ENCODE data around the gene LENG8.
"Not testable (repeated sequence)": the region's sequence is repeated elsewhere in the genome, so short reads cannot be mapped to it uniquely, and the experiment has no call there.

The LENG8 gene

DNA sequence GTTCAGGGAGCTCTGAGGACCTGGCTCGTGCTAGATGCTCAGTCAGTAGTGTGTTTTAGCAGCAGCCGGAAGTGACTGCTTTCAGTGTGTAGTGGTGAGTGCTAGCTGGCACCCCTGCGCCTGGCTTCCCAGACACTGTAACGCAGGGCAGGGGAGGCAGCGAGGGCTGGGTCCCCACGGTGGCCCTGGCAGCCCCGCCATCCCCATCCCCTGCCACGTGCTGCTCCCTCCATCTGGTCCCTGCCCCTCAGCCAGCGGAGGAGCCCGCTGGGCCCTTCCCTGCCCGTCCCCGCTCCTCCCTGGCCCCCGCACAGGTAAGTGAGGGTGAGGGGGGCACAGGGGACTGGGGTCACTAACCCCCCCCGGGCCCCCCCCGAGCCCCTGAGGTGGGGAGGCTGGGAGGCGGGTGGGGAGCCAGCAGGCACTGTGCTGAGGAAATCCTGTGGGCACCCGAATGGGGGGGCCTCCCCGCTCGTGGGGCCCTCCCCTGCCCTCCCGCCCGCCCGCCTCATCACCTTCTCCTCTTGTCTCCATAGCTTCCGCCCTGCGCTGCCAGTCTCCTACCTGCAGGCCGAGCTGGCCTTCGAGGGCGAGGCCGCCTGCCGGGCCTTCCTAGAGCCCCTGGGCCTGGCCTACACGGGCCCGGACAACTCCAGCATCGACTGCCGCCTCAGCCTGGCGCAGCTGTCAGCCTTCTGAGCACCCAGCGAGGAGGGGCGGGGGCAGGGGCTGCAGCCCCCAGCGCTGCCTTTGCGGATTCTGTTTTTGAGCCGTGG lies 11.4 kb downstream of the LENG8 start:
- no peak for DNase-seq (ENCODE audit: low read depth, low spot score)

DNA sequence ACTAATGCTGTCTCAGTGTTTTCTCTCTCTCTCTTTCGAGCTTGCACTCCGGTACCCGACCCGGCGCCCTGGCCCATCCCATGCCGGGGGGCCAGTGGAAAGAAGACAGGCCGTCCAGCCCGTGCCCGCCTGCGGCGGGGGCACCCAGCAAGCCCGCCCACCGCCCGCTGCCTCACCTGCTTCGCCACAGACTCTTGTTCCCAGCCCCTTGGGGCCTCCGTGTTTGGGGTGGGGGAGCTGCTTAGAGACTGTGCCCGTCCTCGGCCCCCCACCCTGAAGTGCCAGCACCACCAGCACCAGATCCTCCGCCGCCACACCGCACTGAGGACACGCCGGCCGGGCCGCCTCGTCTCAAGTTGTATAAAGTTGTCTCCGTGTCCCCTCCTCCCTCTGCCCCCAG lies 12.2 kb downstream of the LENG8 start:
- DNase-seq (ENCODE audit: low read depth, low spot score): no peak

DNA sequence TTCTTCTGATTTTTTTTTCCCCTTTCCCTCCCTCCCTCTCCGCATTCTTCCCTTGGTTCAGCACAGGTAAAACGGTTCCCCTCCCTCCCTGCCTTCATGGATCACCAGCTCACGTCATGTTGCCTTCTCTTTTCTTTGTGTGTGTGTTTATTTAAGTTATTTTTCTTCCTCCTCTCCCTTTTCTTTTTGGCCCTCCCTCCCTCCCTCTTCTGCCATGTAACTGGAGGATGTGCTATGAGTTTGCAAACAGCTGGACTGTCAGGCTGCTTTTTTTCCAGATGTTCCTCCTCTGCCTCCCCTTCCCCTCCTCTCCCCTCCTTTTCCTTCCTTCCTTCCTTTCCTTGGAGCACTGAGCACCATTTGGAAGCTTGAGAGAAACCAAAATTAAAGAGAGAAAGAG lies 12.6 kb downstream of the LENG8 start:
- no peak for DNase-seq (ENCODE audit: low read depth, low spot score)

DNA sequence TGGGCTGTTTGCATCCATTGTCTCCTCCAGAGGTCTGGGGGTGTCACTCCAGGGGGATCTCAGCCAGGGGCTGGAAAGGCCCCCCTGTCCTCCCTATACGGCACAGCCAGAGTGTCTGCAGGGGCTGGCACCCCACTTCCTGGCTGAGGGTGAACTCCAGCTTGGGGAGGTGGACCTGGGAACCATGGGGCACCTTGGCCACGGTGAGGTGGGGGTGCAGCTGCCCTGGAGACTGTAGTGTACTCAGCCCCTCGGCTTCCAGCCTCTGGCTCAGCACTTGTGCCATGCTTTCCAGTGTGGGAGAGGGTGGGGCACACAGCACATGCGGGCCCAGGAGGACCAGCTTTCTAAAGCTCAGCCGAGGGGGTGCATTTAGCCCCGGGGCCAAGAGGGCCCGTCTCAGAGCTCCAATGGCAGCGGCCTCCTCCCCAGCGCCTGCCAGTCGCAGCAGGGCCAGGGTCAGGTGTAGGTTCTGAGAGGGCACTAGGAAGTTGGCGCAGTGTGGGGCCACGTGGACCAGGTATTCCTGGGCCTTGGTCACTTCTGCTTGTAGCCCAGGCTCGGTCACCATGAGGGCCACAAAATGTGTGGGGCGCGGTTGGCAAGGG lies 13.2 kb downstream of the LENG8 start:
- DNase-seq (ENCODE audit: low read depth, low spot score): no peak

DNA sequence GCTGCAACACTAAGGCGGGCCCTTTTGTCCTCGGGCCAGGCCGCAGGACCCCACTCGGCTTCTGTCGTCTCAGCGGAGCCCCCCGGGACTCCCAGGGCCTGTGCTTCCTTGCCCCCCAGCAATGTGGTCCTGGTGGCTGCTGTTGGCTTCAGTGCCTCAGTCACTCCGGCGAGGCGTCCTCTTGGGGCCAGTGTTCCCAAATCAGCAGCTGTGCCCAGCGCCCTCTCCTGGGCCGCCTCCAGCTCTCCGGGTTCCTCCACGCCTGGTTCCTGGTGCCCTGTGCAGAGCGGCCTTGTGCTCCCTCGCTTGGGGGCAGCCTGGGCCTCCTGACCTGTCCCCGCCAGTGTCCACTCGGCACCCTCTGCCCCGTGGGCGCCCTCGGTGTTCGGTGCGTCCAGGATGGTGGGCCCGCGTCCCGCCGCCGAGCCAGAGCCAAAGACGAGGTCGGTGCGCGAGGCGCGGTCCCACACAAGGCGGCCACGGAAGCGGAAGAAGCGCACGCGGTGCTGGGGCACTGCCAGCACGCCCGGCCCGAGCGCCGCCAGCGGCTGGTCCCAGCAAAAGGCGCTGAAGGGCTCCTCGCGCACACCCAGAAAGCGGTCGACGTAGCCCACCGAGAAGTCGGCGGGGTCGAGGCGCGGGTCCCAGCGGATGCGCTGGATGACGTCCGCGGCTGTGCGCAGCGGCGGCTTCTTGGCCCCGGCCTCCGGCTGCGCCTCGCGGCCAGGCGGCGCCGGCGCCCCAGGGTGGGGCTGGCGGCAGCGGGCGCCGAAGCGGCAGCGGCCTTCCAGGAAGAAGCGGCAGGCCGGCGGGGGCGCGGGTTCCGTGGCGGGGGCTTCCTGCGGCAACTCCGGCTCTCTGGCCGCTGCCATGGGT lies 13.9 kb downstream of the LENG8 start:
- DNase-seq (ENCODE audit: low read depth, low spot score): peak; percentile 80

DNA sequence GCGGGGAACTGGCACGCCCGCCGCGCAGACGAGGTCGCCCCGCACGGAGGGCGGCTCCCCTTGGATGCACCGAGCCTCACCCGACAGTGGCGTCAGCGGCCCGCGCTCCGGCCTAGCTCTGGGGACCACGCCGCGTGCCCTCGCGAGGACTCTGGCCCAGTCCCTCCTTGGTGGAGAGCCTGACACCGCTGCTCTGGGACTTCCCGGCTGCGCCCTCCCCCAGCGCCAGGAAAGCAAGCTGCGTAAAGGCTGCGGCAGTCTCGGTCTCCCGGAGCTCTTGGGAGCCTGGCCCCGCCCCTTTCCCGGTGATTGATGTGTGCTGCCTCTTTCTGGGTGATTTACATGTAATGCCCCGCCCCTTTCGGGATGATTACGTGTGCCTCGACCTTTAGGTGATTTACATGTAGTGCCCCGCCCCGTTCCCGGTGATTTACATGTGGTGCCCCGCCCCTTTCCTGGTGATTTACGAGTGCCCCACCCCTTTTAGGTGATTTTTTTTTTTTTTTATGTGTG lies 14.6 kb downstream of the LENG8 start, which contains the start of gene LENG9:
LENG9 (minus strand) TSS at position 248 of the 513 bp plus-strand sequence. CDS start 252 bp downstream, outside the sequence.
- DNase-seq (ENCODE audit: low read depth, low spot score): peak; percentile 98

DNA sequence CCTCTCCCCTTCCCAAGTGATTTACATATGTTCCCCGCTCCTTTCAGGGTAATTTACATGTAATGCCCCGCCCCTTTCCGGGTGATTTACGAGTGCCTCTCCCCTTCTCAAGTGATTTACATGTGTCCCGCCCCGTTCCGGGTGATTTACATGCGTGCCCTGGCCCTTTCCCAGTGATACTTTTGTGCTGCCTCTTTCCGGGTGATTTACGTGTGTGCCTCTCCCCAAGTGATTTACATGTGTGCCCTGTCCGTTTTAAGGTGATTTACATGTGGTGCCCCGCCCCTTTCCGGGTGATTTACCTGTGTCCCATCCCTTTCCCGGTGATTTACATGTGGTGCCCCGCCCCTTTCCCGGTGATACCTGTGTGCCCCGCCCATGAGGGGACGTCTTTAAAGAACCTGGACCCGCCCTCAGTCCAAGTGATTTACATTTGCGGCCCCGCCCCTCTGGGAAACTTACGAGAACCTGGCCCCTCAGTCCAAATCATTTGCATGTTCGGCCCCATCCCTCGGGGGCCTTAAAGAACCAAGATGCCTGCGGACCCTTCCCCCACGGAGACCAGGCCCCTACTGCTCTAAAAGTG lies 15.1 kb downstream of the LENG8 start:
- DNase-seq (ENCODE audit: low read depth, low spot score): peak; percentile 85

DNA sequence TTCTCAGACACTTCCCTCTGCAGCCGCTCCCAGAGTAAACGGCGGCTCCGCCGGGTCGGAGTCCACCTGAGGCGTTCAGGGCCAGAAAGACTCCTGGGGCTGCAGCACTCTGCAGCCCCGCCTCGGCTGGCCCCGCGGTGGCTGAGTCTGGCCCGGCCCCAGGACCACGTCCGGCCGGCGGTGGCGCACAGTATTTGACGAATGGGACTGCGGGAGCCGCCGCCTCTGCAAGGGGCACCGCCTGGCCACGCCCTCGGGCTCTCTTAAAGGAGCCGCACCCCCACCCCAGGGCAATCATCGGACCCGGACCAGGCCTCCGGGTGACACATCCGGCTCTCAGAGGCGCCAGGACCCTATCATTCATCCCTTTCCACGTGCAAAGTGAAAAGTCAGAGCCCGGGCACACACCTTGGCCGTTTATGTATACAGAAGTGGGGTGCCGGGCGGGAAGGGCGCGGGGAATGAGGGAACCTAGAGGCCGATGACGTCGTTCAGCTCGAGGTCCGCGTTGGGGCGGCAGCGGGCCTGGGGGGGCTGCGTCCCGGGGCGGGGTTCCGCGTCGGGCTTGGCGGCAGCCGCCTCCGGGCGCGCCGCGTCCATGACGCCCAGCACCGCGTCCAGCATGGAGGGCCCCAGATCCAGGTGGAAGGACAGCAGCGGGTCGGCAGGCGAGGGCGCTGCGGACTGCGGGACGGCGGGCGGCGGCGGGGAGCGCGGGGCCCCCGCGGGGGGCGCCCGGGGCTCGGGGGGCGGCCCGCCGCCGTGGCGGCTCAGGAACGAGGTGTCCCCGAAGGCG lies 15.8 kb downstream of the LENG8 start:
- DNase-seq (ENCODE audit: low read depth, low spot score): peak; percentile 95

DNA sequence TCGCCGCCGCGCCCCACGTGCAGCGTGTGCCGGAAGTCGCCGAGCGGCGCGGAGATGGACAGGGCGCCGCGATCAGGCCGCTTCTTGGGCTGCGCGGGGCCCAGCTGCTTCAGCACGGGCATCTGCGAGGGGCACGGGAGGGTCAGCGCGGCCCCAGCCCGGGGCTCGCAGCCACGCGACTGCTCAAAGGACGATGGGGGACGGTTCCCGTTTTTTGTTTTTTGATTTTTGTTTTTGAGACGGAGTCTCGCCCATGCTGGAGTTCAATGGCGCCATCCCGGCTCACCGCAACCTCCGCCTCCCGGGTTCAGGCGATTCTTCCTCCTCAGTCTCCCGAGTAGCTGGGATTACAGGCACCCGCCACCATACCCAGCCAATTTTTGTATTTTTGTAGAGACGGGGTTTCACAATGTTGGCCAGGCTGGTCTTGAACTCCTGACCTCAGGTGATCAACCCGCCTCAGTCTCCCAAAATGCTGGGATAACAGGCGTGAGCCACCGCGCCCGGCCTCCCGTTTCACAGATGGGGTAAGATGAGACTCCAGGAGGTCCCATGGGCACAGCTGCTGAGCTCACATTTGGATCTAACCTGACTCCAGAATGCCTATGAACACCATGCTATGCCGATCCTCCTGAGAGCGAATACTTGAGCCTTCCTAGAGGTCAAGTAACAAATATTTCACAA lies 16.6 kb downstream of the LENG8 start:
- DNase-seq (ENCODE audit: low read depth, low spot score): no peak

DNA sequence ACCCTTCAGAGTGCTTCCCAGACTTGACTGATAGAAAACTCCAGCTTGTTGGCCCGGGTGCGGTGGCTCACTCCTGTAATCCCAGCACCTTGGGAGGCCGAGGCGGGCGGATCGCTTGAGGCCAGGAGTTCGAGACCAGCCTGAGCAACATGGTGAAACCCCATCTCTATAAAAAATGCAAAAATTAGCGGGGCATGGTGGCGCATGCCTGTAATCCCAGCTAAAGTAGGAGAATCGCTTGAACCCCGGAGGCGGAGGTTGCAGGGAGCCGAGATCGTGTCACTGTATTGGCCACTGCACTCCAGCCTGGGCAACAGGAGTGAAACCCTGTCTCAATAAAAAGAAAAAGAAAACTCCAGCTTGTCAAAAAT lies 17.1 kb downstream of the LENG8 start:
- not testable (repeated sequence) for DNase-seq (ENCODE audit: low read depth, low spot score)

DNA sequence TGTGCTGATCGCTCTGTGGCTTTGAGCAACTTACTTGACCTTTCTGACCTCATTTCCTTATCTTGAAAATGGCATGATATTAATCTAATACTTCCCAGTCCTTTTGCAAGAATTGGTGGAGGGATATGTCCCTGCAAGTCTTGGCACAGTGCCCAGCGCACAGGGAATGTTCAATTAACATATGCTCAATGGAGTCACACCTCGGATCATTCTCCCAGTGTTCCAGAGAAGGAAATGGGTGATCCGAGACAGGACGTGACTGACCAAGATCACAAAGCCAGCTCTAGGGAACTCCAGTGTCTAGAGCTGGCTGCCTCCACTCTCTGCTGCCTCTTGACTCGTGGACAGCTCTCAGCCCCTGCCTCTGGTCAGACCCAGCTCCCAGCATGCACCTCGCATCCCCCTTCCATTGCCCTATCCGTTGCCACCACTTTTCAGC lies 20.5 kb downstream of the LENG8 start:
- no peak for DNase-seq (ENCODE audit: low read depth, low spot score)

DNA sequence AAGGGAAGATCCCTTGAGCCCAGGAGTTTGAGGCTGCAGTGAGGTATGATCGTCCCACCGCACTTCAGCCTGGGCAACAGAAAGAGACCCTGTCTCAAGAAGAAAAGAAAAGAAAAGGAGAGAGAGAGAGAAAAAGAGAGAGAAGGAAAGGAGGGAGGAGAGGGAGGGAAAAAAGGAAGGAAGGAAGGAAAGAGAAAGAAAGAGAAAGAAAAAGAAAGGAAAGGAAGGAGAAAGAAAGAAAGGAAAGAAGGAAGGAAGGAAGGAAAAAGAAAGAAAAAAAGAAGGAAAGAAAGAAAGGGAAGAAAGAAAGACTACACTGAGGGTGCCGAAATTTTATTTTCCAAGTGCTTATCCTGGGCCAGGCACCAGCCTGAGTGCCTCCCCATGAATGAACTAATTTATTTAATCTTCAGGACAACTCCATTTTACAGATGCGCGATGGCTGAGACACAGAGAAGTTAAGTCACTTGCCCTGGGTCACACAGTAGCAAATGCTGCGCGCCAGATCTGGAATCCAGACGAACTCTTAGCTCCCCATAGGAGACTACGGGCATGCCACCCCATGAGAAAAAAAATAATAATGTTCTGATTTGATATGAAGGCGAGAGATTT lies 21.4 kb downstream of the LENG8 start:
- no peak for DNase-seq (ENCODE audit: low read depth, low spot score)

DNA sequence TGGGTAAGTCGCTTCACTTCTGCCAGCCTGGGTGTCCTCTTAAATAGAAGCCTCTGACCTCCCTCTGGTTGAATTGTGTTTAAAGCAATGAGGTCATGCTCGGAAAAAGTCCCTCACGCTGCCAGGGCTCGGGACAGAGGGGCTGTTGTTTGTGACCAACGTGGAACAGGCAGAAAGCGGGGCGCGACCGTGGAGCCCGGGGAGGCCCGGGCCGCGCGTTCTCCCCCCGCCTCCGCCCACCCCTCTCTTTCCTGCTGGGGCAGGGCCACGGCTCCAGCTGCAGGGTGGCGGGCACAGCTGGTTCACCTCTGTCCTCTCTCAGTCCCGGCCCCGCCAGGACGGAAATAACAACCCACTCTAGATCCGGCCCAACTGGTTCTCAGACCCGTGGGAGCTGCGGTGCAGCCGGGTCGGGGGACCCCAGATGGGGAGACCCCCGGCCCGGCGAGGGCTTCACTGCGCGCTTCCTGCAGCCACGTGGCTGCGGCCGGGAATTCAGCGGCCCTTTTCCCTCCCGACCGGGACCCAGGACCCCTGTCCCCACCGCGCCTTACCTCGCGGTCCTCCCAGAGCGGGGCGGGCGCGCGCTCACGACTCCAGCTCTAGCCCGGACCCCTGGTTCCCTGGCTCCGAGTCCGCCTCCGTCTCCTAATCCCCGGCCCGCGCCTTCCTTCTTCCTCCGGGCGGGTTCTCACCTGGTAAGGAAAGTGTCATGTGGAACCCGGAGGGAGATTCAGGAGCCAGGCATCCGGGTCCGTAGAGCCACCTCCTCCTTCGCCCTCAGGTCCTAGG lies 22.2 kb downstream of the LENG8 start:
- DNase-seq (ENCODE audit: low read depth, low spot score): no peak

DNA sequence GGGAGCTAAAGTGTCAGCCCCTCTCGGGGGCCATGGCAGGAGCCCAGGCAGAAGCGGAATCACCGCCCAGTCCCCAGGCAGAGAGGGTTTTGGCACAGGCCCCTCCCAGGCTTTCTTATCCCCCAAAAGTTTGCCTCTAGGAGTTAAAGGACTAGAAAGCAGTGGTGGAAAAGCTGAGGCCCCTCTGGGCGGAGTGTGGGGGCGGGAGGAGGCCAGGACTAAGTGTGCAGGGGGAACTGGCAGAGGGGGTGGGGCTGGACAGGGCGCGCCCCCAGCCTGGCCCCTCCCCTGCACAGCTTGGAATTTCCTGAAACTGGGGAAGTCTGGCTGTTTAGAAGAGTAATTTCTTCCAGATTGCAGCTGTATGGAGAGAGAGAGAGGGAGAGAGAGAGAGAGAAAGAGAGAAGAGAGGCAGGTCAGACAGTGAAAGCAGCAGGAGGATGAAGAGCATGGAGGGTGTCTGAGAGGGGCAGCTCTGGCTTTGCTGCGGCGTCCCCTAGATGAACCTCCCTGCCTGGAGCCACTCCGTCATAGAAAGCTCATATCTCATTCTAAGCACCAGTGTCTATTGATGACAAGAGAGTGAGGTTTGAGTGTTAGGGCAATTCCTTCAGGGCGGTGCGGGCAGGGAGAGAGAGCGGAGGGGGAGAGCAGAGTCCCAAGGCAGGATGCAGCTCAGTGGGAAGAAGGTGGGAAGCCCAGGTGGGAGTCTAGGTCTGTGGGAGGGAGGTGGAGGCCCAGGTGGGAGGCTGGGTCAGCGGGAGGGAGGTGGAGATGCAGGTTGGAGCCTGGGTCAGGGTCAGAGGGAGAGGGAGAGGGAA lies 24.3 kb downstream of the LENG8 start, which contains the start of gene CDC42EP5:
CDC42EP5 (minus strand) TSS at position 226 of the 821 bp plus-strand sequence. CDS start 7,749 bp downstream, outside the sequence.
- DNase-seq (ENCODE audit: low read depth, low spot score): peak; percentile 61

DNA sequence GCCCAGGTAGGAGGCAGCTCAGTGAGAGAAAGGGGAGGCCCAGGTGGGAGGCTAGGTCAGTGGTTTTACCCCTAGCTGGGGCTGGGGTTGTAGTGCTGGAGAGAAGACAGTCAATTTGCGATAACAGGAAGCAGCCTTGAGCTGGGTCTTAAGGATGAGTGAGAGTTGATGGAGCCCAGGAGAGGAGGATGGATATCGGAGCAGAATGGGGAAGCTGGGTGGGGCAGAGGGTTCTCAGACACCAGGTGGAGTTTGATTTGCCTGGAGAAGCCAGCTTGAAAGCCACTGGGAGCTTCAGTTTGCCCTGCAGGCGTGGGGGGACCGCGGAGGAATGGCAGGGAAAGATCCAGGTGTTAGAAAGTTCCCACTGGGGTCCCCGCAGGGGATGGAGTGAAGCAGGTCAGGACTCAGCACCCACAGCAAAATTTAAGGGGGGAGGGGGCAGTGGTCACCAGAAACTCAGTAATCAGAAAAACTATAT lies 24.9 kb downstream of the LENG8 start:
- no peak for DNase-seq (ENCODE audit: low read depth, low spot score)

DNA sequence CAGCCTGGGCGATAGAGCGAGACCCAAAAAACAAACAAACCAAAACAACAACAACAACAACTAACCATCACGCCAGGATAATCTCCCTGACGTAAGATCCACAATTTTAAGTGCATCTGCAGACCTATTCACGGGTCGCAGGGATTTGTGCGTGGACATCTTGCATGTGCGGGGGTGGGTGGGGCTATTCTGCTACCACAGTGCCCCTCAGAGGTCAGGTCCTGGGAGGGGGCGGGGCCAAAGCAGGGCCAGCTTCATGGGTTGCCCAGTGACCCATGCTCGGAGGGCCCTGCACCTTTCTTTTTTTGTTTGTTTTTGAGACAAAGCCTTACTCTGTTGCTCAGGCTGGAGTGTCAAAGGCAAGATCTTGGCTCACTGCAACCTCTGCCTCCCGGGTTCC lies 26.7 kb downstream of the LENG8 start:
- DNase-seq (ENCODE audit: low read depth, low spot score): no peak

DNA sequence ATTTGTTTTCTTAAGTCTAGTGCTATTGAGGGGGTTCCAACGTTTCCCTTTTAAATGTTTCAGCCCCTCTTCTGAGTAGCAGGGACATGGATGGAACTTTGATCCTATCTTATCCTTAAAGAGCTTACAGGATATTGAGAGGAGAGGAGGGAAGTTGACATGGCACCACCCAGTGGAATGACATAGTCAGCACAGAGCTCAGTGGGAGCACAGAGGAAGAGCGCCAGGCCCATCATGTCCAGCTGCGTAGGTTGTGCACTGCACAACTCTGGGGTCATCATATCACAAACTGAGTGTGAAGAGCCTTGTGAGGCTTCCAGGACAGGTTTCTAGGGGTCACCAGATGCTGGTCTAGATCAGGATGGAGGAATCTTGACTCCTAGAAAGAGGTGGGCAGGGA lies 28.7 kb downstream of the LENG8 start:
- DNase-seq (ENCODE audit: low read depth, low spot score): no peak

Measured in astrocyte of the hippocampus (primary cell).